ENCODE data around the gene WDFY4. TPM values are rescaled to one million over a fixed set of nuclear protein-coding genes. Genes with fewer than 3 reads are reported as not detected.

WDFY4 gene
- total RNA-seq, 1 donor from 2014 or later = 0.34 TPM

Other genes with a start within 250 kb of the WDFY4 start
- 8.3 and 19.0 TPM in 2 replicates for gene ARHGAP22, start 79.8 kb upstream of the WDFY4 start, total RNA-seq